Measurements from ENCODE around the gene CFAP57. TPM values are rescaled to one million over a fixed set of nuclear protein-coding genes. Genes with fewer than 3 reads are reported as not detected.

The CFAP57 gene
- polyA plus RNA-seq, 2 of the 4 experiments (the other 2 are of a cell fraction), result 0.54 to 0.80 TPM

DNA sequence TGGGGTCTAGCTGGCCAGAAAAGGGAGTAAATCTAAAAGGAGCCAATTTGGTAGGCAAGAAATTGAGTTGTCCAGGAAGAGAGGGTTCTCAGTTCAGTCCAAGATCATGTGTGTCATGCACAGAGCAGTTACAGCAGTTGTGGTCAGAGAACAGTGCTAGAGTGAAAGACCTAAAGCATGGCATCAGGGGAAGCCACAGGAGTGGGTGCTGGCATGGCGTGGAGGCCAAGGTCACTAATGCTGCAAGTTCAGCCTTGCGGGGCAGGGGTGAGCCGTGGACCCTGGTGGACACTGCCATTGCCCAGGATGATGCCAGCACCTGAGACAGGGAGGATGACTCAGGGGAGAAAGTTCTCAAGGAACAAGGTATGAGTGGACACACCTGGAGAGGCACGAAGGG is 81.0 kb downstream of the CFAP57 start:
- no peak for FAIRE-seq
- Histone ChIP-seq H3K4me3 (no peak overlapping the region), H3K4me2 (no peak overlapping the region), H3K9me3 (peaks cover 3% of the 10 kb centered on the region; the same call in 1 of the 3 replicates), H3K27ac (no peak overlapping the region), H3K4me1 (no peaks in the 10 kb centered on the region)
- WGBS (ENCODE audit: missing lambda C conversion rate), result 59% methylated on average over 3 of the region's 4 CpGs
- DNase-seq (ENCODE audit: low read depth in 1 of 2, low spot score in 1 of 2), result no peak
- TF ChIP-seq NFE2L2 (conservative IDR thresholded peaks at IDR 0.05; ENCODE audit: low read length) (no peak), CHD2 (IDR thresholded peaks at IDR 0.05; ENCODE audit: low read length, partially characterized antibody) (no peak), JUN (IDR thresholded peaks at IDR 0.05) (no peak), PHF8 (IDR thresholded peaks at IDR 0.05; ENCODE audit: borderline replicate concordance, low read depth) (no peak), NR3C1 (IDR thresholded peaks at IDR 0.05) (no peak), KDM1A (IDR thresholded peaks at IDR 0.05; ENCODE audit: low read depth) (no peak), ZSCAN20 (CRISPR knock-in tag; IDR thresholded peaks at IDR 0.05) (no peak), HOXA7 (CRISPR knock-in tag; IDR thresholded peaks at IDR 0.05) (no peak), CBX2 (IDR thresholded peaks at IDR 0.05; ENCODE audit: borderline replicate concordance, low read depth) (no peak), MAZ (IDR thresholded peaks at IDR 0.05; ENCODE audit: borderline replicate concordance, low read depth, low read length) (no peak), FOSL2 (IDR thresholded peaks at IDR 0.05) (no peak), FOSL2 (CRISPR knock-in tag; IDR thresholded peaks at IDR 0.05) (no peak), ZC3H11A (IDR thresholded peaks at IDR 0.05) (no peak), HOXB13 (CRISPR knock-in tag; IDR thresholded peaks at IDR 0.05; ENCODE audit: low read depth) (no peak), SREBF2 (IDR thresholded peaks at IDR 0.05) (no peak), RCOR1 (IDR thresholded peaks at IDR 0.05; ENCODE audit: low read depth, low read length) (no peak)
- TF ChIP-seq, protein P1, sequence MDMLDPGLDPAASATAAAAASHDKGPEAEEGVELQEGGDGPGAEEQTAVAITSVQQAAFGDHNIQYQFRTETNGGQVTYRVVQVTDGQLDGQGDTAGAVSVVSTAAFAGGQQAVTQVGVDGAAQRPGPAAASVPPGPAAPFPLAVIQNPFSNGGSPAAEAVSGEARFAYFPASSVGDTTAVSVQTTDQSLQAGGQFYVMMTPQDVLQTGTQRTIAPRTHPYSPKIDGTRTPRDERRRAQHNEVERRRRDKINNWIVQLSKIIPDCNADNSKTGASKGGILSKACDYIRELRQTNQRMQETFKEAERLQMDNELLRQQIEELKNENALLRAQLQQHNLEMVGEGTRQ (IDR thresholded peaks at IDR 0.05), result no peak
- TF ChIP-seq, protein P2, sequence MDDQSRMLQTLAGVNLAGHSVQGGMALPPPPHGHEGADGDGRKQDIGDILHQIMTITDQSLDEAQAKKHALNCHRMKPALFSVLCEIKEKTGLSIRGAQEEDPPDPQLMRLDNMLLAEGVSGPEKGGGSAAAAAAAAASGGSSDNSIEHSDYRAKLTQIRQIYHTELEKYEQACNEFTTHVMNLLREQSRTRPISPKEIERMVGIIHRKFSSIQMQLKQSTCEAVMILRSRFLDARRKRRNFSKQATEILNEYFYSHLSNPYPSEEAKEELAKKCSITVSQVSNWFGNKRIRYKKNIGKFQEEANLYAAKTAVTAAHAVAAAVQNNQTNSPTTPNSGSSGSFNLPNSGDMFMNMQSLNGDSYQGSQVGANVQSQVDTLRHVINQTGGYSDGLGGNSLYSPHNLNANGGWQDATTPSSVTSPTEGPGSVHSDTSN (IDR thresholded peaks at IDR 0.05), result no peak
- TF ChIP-seq, protein P3, sequence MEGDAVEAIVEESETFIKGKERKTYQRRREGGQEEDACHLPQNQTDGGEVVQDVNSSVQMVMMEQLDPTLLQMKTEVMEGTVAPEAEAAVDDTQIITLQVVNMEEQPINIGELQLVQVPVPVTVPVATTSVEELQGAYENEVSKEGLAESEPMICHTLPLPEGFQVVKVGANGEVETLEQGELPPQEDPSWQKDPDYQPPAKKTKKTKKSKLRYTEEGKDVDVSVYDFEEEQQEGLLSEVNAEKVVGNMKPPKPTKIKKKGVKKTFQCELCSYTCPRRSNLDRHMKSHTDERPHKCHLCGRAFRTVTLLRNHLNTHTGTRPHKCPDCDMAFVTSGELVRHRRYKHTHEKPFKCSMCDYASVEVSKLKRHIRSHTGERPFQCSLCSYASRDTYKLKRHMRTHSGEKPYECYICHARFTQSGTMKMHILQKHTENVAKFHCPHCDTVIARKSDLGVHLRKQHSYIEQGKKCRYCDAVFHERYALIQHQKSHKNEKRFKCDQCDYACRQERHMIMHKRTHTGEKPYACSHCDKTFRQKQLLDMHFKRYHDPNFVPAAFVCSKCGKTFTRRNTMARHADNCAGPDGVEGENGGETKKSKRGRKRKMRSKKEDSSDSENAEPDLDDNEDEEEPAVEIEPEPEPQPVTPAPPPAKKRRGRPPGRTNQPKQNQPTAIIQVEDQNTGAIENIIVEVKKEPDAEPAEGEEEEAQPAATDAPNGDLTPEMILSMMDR (IDR thresholded peaks at IDR 0.05), result no peak
- TF ChIP-seq, protein P4, sequence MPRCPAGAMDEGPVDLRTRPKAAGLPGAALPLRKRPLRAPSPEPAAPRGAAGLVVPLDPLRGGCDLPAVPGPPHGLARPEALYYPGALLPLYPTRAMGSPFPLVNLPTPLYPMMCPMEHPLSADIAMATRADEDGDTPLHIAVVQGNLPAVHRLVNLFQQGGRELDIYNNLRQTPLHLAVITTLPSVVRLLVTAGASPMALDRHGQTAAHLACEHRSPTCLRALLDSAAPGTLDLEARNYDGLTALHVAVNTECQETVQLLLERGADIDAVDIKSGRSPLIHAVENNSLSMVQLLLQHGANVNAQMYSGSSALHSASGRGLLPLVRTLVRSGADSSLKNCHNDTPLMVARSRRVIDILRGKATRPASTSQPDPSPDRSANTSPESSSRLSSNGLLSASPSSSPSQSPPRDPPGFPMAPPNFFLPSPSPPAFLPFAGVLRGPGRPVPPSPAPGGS (IDR thresholded peaks at IDR 0.05), result no peak
- ChIA-PET CTCF (no interaction called here), POLR2A (no interaction called here)
- ATAC-seq, result no peak

DNA sequence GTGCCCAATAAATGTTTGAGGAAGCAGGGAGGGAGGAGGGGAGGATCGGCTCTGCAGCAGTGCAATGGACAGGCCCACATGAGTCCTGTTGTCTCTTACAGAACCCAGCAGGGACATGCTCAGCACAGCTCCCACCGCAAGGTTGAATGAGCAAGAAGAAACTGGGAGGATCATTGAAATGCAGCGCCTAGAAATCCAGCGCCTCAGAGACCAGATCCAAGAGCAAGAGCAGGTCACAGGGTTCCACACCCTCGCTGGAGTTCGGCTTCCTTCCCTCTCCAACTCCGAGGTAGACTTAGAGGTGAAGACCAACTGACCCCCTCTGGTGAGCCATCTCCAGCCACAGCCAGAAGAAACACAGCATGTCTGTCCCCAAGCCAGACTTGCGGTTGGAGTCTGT is 81.7 kb downstream of the CFAP57 start:
- 52% methylated on average over 6 of the region's 8 CpGs for WGBS (ENCODE audit: missing lambda C conversion rate)
- Histone ChIP-seq H3K9me3 (peaks cover 5% of the 10 kb centered on the region; the same call in 1 of the 3 replicates), H3K27ac (no peak overlapping the region), H3K4me2 (no peak overlapping the region), H3K4me1 (no peaks in the 10 kb centered on the region), H3K4me3 (no peak overlapping the region)
- TF ChIP-seq POLR2AphosphoS2 (conservative IDR thresholded peaks at IDR 0.05; ENCODE audit: low read length) (no peak), NR3C1 (IDR thresholded peaks at IDR 0.05) (no peak), ZNF302 (CRISPR knock-in tag; IDR thresholded peaks at IDR 0.05) (no peak), EP300 (IDR thresholded peaks at IDR 0.05) (no peak), TP53 (CRISPR knock-in tag; IDR thresholded peaks at IDR 0.05) (no peak), NPAS2 (CRISPR knock-in tag; IDR thresholded peaks at IDR 0.05; ENCODE audit: borderline replicate concordance) (no peak)
- TF ChIP-seq, protein P2 (IDR thresholded peaks at IDR 0.05), result no peak
- POLR2A ChIA-PET, result no interaction called here
- no peak for DNase-seq (ENCODE audit: low read depth in 1 of 2, low spot score in 1 of 2)
- ATAC-seq, result no peak
- CTCF ChIA-PET, result interaction anchor here (0.6 kb wide), 1 partner anchor 117 kb away, joined by 3 read pairs; no protein-coding TSS in a partner anchor
- no peak for FAIRE-seq
